ENCODE data around the gene ZNF717.

- TF ChIP-seq CTCF (conservative IDR thresholded peaks at IDR 0.05; ENCODE audit: low read length) = no peak
- TF ChIP-seq EZH2phosphoT487 (IDR thresholded peaks at IDR 0.05; ENCODE audit: borderline replicate concordance, low read depth, low read length) = no peak
These were observed 2.8 kb downstream of the ZNF717 start for GRCh38 chr3:75782506-75782905.
